HEK293 (cell line): ENCODE results near the gene LHB.

Source experiments
- GLIS1 ChIP-seq: fragments of 450-650 bp; formaldehyde crosslinking; IDR thresholded peaks from 2 replicates; pipeline ENCODE4 v1.5.1; 2016; ENCODE audit warnings: missing biosample characterization, missing genetic modification characterization
- IKZF3 ChIP-seq: fragments of 450-650 bp; IDR thresholded peaks from 2 replicates; pipeline ENCODE4 v1.5.0; 2018; ENCODE audit warnings: missing biosample characterization, mild to moderate bottlenecking, missing genetic modification characterization, moderate library complexity
- KLF17 ChIP-seq: fragments of 450-650 bp; formaldehyde crosslinking; IDR thresholded peaks from 2 replicates; pipeline ENCODE4 v1.5.1; 2016; ENCODE audit warnings: missing biosample characterization, missing genetic modification characterization
- PRDM10 ChIP-seq: fragments of 450-650 bp; formaldehyde crosslinking; IDR thresholded peaks from 2 replicates; pipeline ENCODE4 v1.5.1; 2016; ENCODE audit warnings: missing biosample characterization, missing genetic modification characterization
- REPIN1 ChIP-seq: fragments of 450-650 bp; formaldehyde crosslinking; IDR thresholded peaks from 2 replicates; pipeline ENCODE4 v1.5.1; 2017; ENCODE audit warnings: missing biosample characterization, missing genetic modification characterization, low read depth
- SETDB1 ChIP-seq: IDR thresholded peaks from one replicate; pipeline ENCODE4 v1.6.1; 2017; ENCODE audit warnings: mild to moderate bottlenecking, low read length, moderate library complexity, mixed read lengths; ENCODE audit not compliant: insufficient read length
- YY2 ChIP-seq: fragments of 450-650 bp; formaldehyde crosslinking; IDR thresholded peaks from 2 replicates; pipeline ENCODE4 v1.5.1; 2016; ENCODE audit warnings: missing biosample characterization, missing genetic modification characterization
- ZBTB17 ChIP-seq: fragments of 450-650 bp; formaldehyde crosslinking; IDR thresholded peaks from 2 replicates; pipeline ENCODE4 v1.5.1; 2016; ENCODE audit warnings: missing biosample characterization, missing genetic modification characterization
- ZBTB26 ChIP-seq: fragments of 450-650 bp; formaldehyde crosslinking; optimal IDR thresholded peaks from 2 replicates; pipeline ENCODE3; 2016; ENCODE audit warnings: missing biosample characterization, mild to moderate bottlenecking, missing genetic modification characterization
- ZBTB48 ChIP-seq: fragments of 450-650 bp; formaldehyde crosslinking; IDR thresholded peaks from 2 replicates; pipeline ENCODE4 v1.5.1; 2016; ENCODE audit warnings: missing biosample characterization, missing genetic modification characterization
- ZEB2 ChIP-seq: fragments of 450-650 bp; formaldehyde crosslinking; IDR thresholded peaks from 2 replicates; pipeline ENCODE4 v1.5.1; 2016; ENCODE audit warnings: missing biosample characterization, missing genetic modification characterization
- ZNF10 ChIP-seq: fragments of 450-650 bp; formaldehyde crosslinking; IDR thresholded peaks from 2 replicates; pipeline ENCODE4 v1.5.1; 2017; ENCODE audit warnings: missing biosample characterization, missing genetic modification characterization
- ZNF121 ChIP-seq: fragments of 450-650 bp; formaldehyde crosslinking; IDR thresholded peaks from 2 replicates; pipeline ENCODE4 v1.5.1; 2016; ENCODE audit warnings: missing biosample characterization, missing genetic modification characterization
- ZNF169 ChIP-seq: fragments of 450-650 bp; formaldehyde crosslinking; IDR thresholded peaks from 2 replicates; pipeline ENCODE4 v1.5.1; 2016; ENCODE audit warnings: missing biosample characterization, missing genetic modification characterization
- ZNF175 ChIP-seq: fragments of 450-650 bp; formaldehyde crosslinking; IDR thresholded peaks from 2 replicates; pipeline ENCODE4 v1.5.1; 2016; ENCODE audit warnings: missing biosample characterization, missing genetic modification characterization
- ZNF19 ChIP-seq: fragments of 450-650 bp; formaldehyde crosslinking; IDR thresholded peaks from 2 replicates; pipeline ENCODE4; 2016; ENCODE audit warnings: missing biosample characterization, missing genetic modification characterization, low read depth
- ZNF214 ChIP-seq: fragments of 450-650 bp; formaldehyde crosslinking; IDR thresholded peaks from 2 replicates; pipeline ENCODE4 v1.5.1; 2017; ENCODE audit warnings: missing biosample characterization, mild to moderate bottlenecking, missing genetic modification characterization, borderline replicate concordance
- ZNF248 ChIP-seq: fragments of 450-650 bp; formaldehyde crosslinking; IDR thresholded peaks from 2 replicates; pipeline ENCODE4 v1.5.1; 2017; ENCODE audit warnings: missing biosample characterization, missing genetic modification characterization
- ZNF292 ChIP-seq: fragments of 450-650 bp; formaldehyde crosslinking; IDR thresholded peaks from 2 replicates; pipeline ENCODE4 v1.5.1; 2016; ENCODE audit warnings: low read depth, missing biosample characterization, missing genetic modification characterization, borderline replicate concordance
- ZNF394 ChIP-seq: fragments of 450-650 bp; formaldehyde crosslinking; IDR thresholded peaks from 2 replicates; pipeline ENCODE4 v1.5.1; 2016; ENCODE audit warnings: missing biosample characterization, missing genetic modification characterization, mild to moderate bottlenecking, moderate library complexity, borderline replicate concordance
- ZNF398 ChIP-seq: fragments of 450-650 bp; formaldehyde crosslinking; IDR thresholded peaks from 2 replicates; pipeline ENCODE4 v1.5.1; 2017; ENCODE audit warnings: missing biosample characterization, missing genetic modification characterization
- ZNF510 ChIP-seq: fragments of 450-650 bp; formaldehyde crosslinking; IDR thresholded peaks from 2 replicates; pipeline ENCODE4 v1.5.1; 2018; ENCODE audit warnings: mild to moderate bottlenecking, missing genetic modification characterization, missing biosample characterization; ENCODE audit not compliant: insufficient replicate concordance
- ZNF600 ChIP-seq: fragments of 450-650 bp; formaldehyde crosslinking; IDR thresholded peaks from 2 replicates; pipeline ENCODE4 v1.5.1; 2016; ENCODE audit warnings: missing biosample characterization, missing genetic modification characterization
- ZNF621 ChIP-seq: fragments of 450-650 bp; formaldehyde crosslinking; IDR thresholded peaks from 2 replicates; pipeline ENCODE4 v1.5.1; 2017; ENCODE audit warnings: missing biosample characterization, missing genetic modification characterization
- ZNF654 ChIP-seq: fragments of 450-650 bp; formaldehyde crosslinking; IDR thresholded peaks from 2 replicates; pipeline ENCODE4 v1.5.1; 2016; ENCODE audit warnings: low read depth, missing biosample characterization, missing genetic modification characterization
- ZNF660 ChIP-seq: fragments of 450-650 bp; IDR thresholded peaks from 2 replicates; pipeline ENCODE4 v1.5.1; 2018; ENCODE audit warnings: missing biosample characterization, mild to moderate bottlenecking, missing genetic modification characterization
- ZNF664 ChIP-seq: fragments of 450-650 bp; formaldehyde crosslinking; IDR thresholded peaks from 2 replicates; pipeline ENCODE4 v1.5.1; 2016; ENCODE audit warnings: missing biosample characterization, missing genetic modification characterization
- ZNF677 ChIP-seq: fragments of 450-650 bp; IDR thresholded peaks from 2 replicates; pipeline ENCODE4 v1.5.0; 2018; ENCODE audit warnings: missing biosample characterization, mild to moderate bottlenecking, missing genetic modification characterization, moderate library complexity
- ZNF692 ChIP-seq: fragments of 450-650 bp; formaldehyde crosslinking; IDR thresholded peaks from 2 replicates; pipeline ENCODE4 v1.5.1; 2016; ENCODE audit warnings: missing biosample characterization, missing genetic modification characterization
- ZNF768 ChIP-seq: fragments of 450-650 bp; formaldehyde crosslinking; IDR thresholded peaks from 2 replicates; pipeline ENCODE4 v1.5.1; 2018; ENCODE audit warnings: missing biosample characterization, mild to moderate bottlenecking, missing genetic modification characterization
- ZNF792 ChIP-seq: fragments of 450-650 bp; formaldehyde crosslinking; IDR thresholded peaks from 2 replicates; pipeline ENCODE4 v1.5.1; 2016; ENCODE audit warnings: missing biosample characterization, missing genetic modification characterization
- ZNF843 ChIP-seq: fragments of 450-650 bp; formaldehyde crosslinking; IDR thresholded peaks from 2 replicates; pipeline ENCODE4 v1.5.1; 2016; ENCODE audit warnings: missing biosample characterization, missing genetic modification characterization

Gene LHB

GRCh38 chr19:48970923-48971395 is 45.9 kb downstream of the LHB start (continued):
- TF ChIP-seq ZEB2 (tag by site-specific recombination), result 0 out of 2 replicates have a peak, but pooled peaks have one; percentile 12
- TF ChIP-seq ZBTB48 (tag by site-specific recombination), result no peak
- no peak for TF ChIP-seq ZNF10 (tag by site-specific recombination)
- no peak for TF ChIP-seq ZNF398
- TF ChIP-seq ZNF664, result no peak
- TF ChIP-seq PRDM10 (tag by site-specific recombination), result peak; percentile 52; the same call in 1 of the 2 replicates
- no peak for TF ChIP-seq ZBTB26 (tag by site-specific recombination)
- TF ChIP-seq ZNF654, result peak; percentile 80
- TF ChIP-seq ZNF169 (tag by site-specific recombination), result no peak
- no peak for TF ChIP-seq ZNF677
- TF ChIP-seq ZNF19 (tag by site-specific recombination), result no peak
- TF ChIP-seq ZBTB17 (tag by site-specific recombination), result peak; percentile 63; the same call in 1 of the 2 replicates
- no peak for TF ChIP-seq ZNF214 (tag by site-specific recombination)
- no peak for TF ChIP-seq ZNF292 (tag by site-specific recombination)
- no peak for TF ChIP-seq ZNF600
- no peak for TF ChIP-seq ZNF175
- TF ChIP-seq ZNF121, result no peak
- TF ChIP-seq ZNF792 (tag by site-specific recombination), result no peak
- TF ChIP-seq ZNF510 (tag by site-specific recombination), result no peak
- TF ChIP-seq ZNF843 (tag by site-specific recombination), result no peak
- TF ChIP-seq SETDB1, result no peak
- TF ChIP-seq IKZF3 (tag by site-specific recombination), result no peak
- TF ChIP-seq YY2 (tag by site-specific recombination), result no peak
- no peak for TF ChIP-seq KLF17 (tag by site-specific recombination)
- peak; percentile 62; the same call in 1 of the 2 replicates for TF ChIP-seq ZNF660 (tag by site-specific recombination)
- no peak for TF ChIP-seq ZNF394 (tag by site-specific recombination)
- no peak for TF ChIP-seq ZNF248 (tag by site-specific recombination)
- no peak for TF ChIP-seq ZNF621 (tag by site-specific recombination)
- peak; percentile 32; the same call in 1 of the 2 replicates for TF ChIP-seq ZNF692 (tag by site-specific recombination)
- TF ChIP-seq GLIS1, result peak; percentile 23; the same call in 1 of the 2 replicates
- no peak for TF ChIP-seq REPIN1
- TF ChIP-seq ZNF768 (tag by site-specific recombination), result peak; percentile 85
